ENCODE data around the gene PRKCH.

DNA sequence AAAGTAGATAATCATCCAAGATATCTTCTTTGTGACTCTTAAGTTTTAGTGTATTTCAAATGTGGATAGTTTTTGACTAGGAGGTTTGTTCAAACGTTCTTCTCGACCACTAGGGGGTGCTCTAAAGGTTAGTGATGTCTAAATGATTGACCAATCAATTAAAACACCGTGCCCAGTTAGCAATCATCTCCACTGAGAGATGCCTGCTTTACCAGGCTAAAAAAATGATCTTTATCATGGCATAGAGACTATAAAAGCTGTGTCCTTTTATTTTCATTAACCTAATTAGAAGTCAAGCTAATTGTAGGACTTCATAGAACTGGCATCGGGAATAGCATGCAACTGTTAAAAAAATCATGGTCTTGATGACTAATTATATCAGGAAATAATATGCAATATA is 153.9 kb downstream of the PRKCH start:
- TF ChIP-seq SNAI2 (CRISPR knock-in tag; IDR thresholded peaks at IDR 0.05) = no peak
- no peak for TF ChIP-seq TSHZ2 (CRISPR knock-in tag; IDR thresholded peaks at IDR 0.05)
- no peak for TF ChIP-seq ZFP30 (CRISPR knock-in tag; IDR thresholded peaks at IDR 0.05)
- no peak for TF ChIP-seq ZNF565 (CRISPR knock-in tag; conservative IDR thresholded peaks at IDR 0.05; ENCODE audit: low read depth)
- TF ChIP-seq ZNF8 (CRISPR knock-in tag; IDR thresholded peaks at IDR 0.05) = no peak
- TF ChIP-seq OSR1 (CRISPR knock-in tag; IDR thresholded peaks at IDR 0.05) = no peak
- peak; percentile 26; the same call in 1 of the 2 replicates for TF ChIP-seq ZFP3 (CRISPR knock-in tag; IDR thresholded peaks at IDR 0.05)
- TF ChIP-seq CSDC2 (CRISPR knock-in tag; IDR thresholded peaks at IDR 0.05) = no peak
- no peak for TF ChIP-seq ARNTL (CRISPR knock-in tag; IDR thresholded peaks at IDR 0.05; ENCODE audit: borderline replicate concordance, low read depth)
- TF ChIP-seq, protein P1, sequence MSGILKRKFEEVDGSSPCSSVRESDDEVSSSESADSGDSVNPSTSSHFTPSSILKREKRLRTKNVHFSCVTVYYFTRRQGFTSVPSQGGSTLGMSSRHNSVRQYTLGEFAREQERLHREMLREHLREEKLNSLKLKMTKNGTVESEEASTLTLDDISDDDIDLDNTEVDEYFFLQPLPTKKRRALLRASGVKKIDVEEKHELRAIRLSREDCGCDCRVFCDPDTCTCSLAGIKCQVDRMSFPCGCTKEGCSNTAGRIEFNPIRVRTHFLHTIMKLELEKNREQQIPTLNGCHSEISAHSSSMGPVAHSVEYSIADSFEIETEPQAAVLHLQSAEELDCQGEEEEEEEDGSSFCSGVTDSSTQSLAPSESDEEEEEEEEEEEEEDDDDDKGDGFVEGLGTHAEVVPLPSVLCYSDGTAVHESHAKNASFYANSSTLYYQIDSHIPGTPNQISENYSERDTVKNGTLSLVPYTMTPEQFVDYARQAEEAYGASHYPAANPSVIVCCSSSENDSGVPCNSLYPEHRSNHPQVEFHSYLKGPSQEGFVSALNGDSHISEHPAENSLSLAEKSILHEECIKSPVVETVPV (CRISPR knock-in tag; IDR thresholded peaks at IDR 0.05) = no peak
- TF ChIP-seq ESRRG (CRISPR knock-in tag; IDR thresholded peaks at IDR 0.05) = no peak
- TF ChIP-seq, protein P2, sequence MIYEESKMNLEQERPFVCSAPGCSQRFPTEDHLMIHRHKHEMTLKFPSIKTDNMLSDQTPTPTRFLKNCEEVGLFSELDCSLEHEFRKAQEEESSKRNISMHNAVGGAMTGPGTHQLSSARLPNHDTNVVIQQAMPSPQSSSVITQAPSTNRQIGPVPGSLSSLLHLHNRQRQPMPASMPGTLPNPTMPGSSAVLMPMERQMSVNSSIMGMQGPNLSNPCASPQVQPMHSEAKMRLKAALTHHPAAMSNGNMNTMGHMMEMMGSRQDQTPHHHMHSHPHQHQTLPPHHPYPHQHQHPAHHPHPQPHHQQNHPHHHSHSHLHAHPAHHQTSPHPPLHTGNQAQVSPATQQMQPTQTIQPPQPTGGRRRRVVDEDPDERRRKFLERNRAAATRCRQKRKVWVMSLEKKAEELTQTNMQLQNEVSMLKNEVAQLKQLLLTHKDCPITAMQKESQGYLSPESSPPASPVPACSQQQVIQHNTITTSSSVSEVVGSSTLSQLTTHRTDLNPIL (CRISPR knock-in tag; IDR thresholded peaks at IDR 0.05; ENCODE audit: low read depth) = no peak

Data from SK-N-SH treated with all-trans-retinoic acid at 6 μM for 48 hours (cell line).